HG02870 (cell line): ENCODE measurements around the gene MTR.

Source experiments
- ATAC-seq: cut with Tn5 transposase; IDR thresholded peaks from one replicate; pipeline ENCODE4 v1.9.1; 2021; ENCODE audit warnings: mild to moderate bottlenecking, moderate library complexity; ENCODE audit not compliant: unreplicated experiment

The MTR gene

DNA sequence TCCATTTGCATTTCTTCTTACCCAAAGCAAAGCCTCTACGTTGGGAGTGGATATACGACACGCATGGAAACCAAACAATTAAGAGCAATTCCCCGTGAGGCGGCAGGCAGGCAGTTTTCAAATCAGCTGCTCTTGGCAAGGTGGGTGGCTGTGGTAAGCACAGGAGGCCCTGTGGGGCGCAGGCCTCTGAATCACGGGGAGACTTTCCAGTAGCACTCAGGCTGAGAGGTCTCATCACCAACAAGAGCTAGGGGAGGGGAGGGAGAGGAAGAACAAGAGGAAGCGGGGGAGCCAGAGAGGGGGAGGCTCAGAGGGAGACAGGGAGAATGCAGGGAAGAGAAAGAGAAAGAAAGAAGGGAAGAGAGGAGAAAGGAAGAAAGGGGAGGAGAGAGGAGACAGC lies 152.7 kb downstream of the MTR start:
- no peak for ATAC-seq

GRCh38 chr1:236948381-236948780 lies 153.3 kb downstream of the MTR start:
- no peak for ATAC-seq

DNA sequence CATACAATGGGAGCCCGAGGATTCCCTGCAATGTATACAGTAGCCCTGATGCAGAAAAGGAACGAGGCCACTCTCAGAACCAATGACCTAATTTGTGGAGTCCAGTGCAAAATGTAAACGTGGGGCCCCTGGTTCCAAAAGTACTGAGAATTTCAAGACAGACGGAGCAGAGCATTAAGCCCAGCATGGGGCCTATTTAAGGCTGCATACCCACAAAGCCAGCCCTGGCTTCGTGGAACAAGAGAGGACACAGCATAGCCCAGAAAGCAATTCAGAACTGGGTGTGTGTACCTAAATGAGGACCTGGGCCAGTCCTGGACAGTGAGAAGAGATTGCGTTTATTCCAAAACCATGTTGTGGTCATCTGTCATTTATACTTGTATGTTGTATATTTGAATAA lies 153.9 kb downstream of the MTR start:
- no peak for ATAC-seq

DNA sequence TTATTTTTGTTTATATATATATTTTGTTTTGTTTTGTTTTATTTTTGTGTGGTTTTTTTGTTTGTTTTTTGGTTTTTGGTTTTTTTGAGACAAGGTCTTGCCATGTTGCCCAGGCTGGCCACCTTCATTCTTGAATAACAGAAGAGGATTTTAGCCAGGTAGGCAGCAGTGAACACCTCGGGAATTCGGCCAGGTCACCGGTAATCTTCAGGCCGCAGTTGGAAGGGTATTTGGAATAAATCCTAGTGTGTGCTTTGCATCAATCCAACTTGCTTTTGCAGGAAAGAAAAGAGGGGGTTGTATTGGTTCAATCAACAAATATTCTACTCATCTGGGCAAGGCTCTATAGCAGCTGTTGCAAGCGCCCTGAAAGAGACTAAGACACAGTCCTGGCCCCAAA lies 155.3 kb downstream of the MTR start:
- ATAC-seq, result no peak

DNA sequence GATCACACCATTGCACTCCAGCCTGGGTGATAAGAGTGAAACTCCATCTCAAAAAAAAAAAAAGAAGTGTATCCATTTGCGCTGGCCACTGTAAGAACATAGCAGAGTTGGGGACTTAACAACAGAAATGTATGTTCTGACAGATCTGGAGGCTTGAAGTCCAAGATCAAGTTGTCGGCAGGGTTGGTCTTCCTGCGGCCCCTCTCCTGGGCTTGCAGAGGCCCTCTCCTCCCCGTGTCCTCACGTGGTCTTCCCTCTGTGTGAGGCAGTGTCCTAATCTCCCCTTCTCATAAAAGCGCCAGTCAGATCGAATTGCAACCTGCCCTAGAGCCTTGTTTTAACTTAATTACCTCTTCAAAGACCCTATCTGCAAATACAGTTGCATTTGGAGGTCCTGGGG lies 156.6 kb downstream of the MTR start:
- ATAC-seq, result no peak

GRCh38 chr1:236952246-236953003 lies 157.3 kb downstream of the MTR start:
- no peak for ATAC-seq

GRCh38 chr1:236953151-236953700 lies 158.1 kb downstream of the MTR start:
- no peak for ATAC-seq
